ENCODE results near the gene RAPGEF5.

DNA sequence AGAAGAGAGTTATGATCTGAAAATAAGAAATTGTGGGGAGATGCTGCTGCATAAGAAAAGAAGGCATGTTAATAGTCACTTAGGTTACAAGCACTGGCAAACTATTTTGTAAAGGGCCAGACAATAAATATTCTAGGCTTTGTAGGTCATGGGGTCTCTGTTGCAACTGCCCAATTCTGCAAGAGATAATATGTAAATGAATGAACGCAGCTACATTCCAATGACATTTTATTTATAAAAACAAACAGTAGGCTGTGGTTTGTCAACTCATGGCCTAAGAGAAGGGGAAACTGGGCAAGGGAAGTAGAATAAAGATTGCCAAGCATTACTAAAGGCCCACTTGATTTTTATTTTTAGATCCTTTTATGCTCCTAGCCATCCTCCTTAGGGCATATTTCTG is 133.1 kb downstream of the RAPGEF5 start:
- TF ChIP-seq, protein P1, sequence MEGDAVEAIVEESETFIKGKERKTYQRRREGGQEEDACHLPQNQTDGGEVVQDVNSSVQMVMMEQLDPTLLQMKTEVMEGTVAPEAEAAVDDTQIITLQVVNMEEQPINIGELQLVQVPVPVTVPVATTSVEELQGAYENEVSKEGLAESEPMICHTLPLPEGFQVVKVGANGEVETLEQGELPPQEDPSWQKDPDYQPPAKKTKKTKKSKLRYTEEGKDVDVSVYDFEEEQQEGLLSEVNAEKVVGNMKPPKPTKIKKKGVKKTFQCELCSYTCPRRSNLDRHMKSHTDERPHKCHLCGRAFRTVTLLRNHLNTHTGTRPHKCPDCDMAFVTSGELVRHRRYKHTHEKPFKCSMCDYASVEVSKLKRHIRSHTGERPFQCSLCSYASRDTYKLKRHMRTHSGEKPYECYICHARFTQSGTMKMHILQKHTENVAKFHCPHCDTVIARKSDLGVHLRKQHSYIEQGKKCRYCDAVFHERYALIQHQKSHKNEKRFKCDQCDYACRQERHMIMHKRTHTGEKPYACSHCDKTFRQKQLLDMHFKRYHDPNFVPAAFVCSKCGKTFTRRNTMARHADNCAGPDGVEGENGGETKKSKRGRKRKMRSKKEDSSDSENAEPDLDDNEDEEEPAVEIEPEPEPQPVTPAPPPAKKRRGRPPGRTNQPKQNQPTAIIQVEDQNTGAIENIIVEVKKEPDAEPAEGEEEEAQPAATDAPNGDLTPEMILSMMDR (IDR thresholded peaks at IDR 0.05; ENCODE audit: low read length) = no peak
- no peak for TF ChIP-seq EZH2 (optimal IDR thresholded peaks at IDR 0.05; ENCODE audit: low read depth, low read length)
